GM18909 (cell line): ENCODE measurements around the gene DCTN5.
"Not testable (repeated sequence)": the region's sequence is repeated elsewhere in the genome, so short reads cannot be mapped to it uniquely, and the experiment has no call there.

Experiments used
- ATAC-seq: cut with Tn5 transposase; IDR thresholded peaks from one replicate; pipeline ENCODE4 v1.9.1; 2021; ENCODE audit warnings: mild to moderate bottlenecking; ENCODE audit not compliant: unreplicated experiment, poor library complexity

DCTN5 gene

DNA sequence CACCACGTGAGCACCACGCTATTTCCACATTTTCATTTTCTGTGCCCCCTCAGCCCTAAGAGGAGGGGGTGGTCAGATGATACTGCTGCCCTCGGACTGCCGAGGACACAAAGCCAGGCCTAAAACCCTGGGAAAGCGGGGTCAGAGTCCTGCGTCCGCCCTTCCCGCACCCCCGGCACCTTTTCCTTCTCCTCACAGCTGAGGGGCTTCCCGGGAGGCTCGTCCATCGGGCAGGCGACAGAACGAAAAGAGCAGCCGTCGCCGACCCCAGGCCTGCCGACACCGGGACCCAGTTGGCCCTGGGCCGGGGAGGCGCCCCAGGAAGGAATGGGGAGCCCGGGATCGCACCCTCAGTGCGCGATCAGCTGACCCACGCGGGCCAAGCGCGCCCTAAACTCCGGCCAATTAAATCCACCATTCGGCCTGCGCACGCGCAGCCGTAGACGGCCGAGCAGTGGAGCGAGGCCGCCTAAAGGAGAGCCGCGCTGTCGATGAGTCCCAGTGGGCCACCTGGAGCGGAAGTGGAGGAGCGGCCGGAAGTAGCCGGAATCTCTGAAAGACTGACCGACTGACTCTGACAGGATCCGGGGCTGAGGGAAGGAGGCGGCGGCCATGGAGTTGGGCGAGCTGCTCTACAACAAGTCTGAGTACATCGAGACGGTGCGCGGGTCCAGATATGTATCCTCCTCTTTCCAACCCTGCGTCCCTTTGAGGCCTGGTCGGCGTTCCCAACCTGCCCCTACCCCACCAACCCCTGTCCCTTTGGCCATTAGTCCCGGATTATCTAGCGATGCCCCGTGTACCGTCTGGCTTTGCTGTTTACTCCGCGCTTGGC lies at the start of gene DCTN5, which contains the start of gene PALB2:
Gene DCTN5 (plus strand): TSS at position 536 of the 835 bp plus-strand sequence. CDS start 77 bp downstream, at position 613.
Gene PALB2 (minus strand): TSS at position 380 of the 835 bp plus-strand sequence. CDS start 153 bp downstream, at position 227.
- peak; percentile 96 for ATAC-seq

DNA sequence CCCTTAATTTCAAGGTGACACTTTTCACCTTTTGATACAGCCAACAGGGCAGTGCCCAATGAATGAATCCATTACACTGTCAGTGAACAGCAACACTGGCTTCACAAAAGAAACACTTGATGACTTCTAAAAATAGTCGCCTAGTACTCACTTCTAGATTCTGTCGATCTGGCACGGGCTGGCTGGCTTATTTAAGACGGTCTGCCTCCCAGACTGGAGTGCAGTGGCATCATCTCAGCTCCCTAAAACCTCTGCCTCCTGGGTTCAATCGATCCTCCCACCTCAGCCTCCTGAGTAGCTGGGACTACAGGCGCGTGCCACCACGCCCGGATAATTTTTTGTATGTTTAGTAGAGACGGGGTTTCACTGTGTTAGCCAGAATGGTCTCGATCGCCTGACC lies 47.1 kb upstream of the DCTN5 start:
- ATAC-seq, result no peak

DNA sequence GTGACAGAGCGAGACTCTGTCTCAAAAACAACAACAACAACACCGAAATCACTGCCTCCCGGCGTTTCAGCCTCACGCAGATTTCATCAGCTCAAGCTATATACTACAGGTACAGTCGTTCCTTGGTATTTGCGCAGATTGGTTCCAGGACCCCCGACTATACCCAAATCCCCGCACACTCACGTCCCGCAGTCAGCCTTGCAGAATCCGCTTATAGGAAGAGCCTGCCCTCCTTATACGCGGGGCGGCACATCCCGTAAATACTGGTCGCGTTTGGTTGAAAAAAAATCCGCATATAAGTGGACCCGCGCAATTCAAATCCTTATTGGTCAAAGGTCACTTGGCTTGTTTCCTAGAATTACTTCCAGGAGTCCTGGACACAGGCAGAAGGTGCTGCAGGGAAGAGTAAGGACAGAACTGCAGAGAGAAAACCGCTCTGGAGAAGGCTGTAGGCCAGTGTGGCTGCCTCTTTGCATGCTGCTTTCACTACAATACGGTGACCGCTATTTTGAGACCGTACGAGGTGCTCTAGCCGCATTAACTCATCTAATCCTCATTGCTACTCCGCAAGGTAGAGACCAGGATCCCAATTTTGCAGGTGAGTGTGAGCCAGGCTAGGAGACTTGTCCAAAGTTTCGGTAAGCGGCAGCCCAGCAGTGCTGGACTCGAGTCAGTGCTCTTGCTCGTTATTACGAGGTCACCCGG lies 45.9 kb upstream of the DCTN5 start:
- ATAC-seq, result no peak

DNA sequence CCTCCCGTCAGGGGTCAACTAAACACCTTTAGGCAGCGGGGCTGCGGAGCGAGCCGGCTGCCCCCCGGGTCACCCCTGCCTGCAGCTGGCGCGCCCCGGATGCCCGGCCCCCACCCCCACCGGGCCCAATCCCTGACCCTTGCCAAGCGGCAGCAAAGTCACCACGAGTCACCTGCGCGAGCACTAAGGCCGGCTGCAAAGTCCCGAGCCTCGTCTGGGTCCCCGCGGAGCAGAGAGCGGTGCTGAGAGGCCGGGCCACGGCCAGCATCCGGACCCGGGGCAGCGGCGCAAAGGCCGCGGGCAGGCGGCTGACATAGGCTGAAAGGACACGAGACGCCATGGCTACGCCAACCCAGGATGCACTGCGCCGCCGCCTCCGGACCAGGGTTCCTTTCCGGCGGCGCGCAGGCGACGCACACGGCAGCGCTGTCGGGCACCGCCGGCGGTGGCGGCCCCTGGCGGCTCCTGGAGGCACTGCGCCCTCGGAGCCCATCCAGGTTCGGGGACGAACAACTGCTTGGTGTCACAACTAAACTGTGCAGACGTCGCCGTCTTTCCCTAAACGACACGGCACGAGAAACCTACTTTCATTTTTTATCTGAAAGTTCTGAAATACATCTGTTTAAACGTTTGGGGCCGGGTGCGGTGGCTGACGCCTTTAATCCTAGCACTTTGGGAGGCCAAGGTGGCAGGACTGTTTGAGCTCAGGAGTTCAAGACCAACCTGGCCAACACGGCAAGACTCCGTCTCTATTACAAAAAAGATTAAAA lies 45.1 kb upstream of the DCTN5 start, which contains the start of gene NDUFAB1:
Gene NDUFAB1 (minus strand): TSS at position 366 of the 770 bp plus-strand sequence. CDS start 26 bp downstream, at position 340.
- ATAC-seq, result peak; percentile 94

DNA sequence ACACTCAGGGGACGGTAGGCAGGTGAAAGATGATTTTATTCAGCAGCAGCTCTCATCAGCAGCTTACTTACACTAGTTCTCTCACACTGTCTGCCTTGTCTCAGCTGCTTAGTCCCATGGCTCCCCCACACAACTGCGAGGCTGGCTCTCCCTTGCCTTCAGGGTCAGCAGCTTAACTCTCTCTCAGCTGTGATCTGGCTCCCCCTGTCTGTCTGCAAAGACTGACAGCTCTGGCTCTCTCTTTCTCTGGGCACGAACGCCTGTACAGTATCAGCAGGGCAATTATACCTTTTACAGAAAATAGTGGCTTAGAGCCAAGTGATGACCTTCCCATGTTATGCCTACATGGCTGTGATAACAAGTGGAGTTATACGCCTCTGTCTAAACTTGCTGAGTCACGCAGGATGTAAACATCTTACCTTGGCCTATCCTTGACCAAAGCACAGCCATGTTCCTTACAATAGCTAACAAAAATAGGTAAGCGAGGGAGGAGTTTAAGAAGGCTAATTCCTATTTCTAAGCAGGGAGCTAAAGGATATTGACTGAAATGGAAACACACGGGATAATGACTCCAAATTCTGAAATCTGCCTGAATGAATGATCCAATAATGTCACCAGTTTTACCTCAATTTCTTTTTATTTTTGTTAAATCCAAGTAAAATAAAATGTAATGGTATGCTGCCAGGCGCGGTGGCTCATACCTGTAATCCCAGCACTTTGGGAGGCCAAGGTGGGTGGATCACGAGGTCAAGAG lies 44.1 kb upstream of the DCTN5 start:
- ATAC-seq, result no peak

DNA sequence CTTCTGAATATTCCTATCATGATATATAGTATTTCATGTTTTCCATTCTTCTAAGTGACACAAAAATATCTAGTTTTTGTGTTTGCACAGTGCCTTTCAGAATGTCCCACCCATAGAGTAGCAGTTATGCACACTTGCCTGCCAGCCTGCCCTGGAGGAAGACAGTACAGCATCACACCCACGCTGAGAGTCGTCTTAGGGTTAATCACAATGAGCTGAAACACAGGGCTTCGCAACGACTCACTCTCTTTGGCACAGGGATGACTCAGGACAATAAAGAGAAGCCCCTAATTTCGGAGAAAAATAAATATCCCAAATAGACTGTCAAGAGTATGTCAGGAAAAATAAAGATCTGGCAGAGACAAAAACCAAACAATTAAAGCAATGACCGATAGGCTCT lies 33.5 kb upstream of the DCTN5 start:
- ATAC-seq, result no peak

DNA sequence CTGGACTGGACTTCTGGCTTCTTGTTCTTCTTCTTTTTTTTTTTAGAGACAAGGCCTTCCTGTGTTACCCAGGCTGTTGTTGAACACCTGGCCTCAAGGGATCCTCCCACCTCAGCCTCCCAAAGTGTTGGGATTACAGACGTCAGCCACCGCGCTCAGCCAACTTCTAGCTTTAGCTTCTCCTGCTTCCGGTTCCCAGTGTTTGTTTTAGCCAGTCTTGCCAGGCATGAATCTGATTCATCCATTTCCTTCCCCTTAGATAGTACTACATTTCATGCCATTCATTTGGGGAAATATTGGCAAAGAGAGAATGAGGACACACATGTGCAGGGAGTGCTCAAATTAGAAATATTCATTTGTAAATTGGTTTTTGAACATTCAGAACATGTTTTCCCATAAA lies 33.1 kb upstream of the DCTN5 start:
- no peak for ATAC-seq

DNA sequence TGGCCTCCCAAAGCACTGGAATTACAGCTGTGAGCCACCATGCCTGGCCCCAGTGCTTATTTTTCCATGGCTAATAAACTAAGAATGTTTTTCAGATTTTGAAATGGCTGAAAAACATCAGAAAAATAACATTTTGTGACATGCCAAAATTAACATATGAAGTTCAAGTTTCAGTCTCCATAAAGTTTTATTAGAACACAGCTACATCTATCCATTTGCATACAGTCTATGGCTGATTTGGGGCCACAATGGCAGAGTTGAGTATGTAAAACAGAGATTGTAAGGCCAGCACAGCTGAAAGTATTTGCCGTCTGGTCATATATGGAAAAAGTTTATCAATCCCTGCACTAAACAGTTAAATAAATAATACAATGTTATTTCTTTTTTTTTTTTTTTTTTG lies 31.3 kb upstream of the DCTN5 start:
- no peak for ATAC-seq

DNA sequence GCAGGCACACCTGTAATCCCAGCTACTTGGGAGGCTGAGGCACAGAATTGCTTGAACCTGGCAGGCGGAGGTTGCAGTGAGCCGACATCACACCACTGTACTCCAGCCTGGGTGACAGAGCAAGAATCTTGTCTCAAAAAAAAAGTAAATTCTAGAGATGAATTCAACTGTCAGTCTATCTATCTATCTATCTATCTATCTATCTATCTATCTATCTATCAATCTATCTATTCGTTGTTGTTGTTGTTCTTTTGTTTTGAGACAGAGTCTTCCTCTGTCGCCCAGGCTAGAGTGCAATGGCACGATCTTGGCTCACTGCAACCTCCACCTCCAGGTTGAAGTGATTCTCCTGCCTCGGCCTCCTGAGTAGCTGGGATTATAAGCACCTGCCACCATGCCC lies 30.4 kb upstream of the DCTN5 start:
- not testable (repeated sequence) for ATAC-seq

DNA sequence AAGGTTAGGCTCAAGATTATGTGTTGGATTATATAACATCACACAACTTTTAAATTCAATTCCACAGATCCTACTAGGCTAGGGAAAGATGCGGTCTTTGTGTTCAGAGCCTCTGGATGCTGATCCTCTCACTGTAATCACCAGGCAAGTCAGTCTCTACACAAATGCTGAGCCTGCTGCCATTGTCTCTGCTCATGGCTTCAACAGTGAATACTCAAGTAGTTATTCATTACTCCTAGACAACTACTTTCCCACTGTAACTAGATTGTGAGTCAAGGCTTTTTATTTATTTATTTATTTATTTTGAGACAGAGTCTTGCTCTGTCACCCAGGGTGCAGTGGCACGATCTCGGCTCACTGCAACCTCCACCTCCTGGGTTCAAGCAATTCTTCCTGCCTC lies 29.3 kb upstream of the DCTN5 start:
- no peak for ATAC-seq

DNA sequence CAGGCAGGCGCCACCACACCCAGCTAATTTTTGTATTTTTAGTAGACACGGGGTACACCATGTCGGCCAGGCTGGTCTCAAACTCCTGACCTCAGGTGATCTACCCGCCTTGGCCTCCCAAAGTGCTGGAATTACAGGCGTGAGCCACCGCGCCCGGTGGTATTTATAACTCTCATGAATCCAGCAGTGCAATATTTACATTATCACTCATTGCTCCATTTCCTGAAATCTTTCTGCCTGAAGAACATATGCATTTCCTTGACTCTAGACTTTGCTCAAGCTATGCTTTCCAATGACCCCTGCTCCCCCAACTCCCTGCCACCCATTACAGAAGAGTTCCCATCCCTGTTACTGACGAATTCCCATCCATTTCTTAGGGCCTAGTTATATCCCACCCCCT lies 25.5 kb upstream of the DCTN5 start:
- no peak for ATAC-seq

DNA sequence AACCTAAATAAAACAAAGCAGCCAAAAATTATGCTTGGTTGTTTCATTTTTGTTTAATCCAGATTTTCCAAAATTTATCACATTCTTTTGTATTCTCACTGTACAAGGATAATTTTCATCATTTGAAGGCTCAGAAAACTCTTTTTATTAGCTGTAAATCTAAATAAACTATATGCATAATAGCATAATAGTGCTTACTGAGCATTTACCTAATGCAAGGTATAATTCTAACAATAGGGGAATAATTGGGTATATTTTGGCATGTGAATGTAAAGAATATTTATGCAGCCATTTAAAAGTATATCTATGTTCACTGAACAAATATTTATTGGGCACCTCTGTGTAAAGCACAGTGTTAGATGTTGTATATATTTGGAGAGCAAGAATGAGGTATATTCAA lies 17.2 kb upstream of the DCTN5 start:
- no peak for ATAC-seq

DNA sequence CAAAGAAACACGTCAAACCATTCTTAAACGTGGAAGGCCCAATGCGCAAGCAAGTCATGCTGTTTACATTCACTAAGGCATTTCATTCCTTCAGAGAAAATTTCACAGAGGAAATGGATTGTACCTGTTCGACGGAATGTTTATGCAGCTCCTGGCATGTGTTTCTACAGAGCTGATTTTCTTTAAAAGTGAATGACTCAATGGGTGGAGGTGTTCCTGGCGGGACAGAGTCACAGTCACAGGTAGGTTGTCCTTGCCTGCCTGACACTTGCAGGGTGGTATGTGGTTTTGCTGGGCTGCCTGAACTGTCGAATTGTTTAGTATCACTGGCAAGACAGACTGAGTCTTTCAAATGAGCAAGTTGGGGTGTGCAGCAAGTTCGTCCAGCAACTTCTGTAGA lies 11.8 kb upstream of the DCTN5 start:
- no peak for ATAC-seq

DNA sequence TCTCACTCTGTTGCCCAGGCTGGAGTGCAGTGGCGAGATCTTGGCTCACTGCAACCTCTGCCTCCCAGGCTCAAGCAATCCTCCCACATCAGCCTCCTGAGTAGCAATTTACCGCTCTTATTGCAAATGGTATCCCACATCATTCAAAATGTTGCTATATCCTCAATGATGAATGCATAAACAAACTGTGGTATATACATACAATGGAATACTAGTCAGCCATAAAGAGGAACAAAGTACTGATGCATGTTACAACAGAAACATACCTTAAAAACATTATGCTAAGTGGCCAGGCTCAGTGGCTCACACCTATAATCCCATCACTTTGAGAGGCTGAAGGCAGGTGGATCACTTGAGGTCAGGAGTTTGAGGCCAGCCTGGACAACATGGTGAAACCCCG lies 9.4 kb upstream of the DCTN5 start:
- not testable (repeated sequence) for ATAC-seq

DNA sequence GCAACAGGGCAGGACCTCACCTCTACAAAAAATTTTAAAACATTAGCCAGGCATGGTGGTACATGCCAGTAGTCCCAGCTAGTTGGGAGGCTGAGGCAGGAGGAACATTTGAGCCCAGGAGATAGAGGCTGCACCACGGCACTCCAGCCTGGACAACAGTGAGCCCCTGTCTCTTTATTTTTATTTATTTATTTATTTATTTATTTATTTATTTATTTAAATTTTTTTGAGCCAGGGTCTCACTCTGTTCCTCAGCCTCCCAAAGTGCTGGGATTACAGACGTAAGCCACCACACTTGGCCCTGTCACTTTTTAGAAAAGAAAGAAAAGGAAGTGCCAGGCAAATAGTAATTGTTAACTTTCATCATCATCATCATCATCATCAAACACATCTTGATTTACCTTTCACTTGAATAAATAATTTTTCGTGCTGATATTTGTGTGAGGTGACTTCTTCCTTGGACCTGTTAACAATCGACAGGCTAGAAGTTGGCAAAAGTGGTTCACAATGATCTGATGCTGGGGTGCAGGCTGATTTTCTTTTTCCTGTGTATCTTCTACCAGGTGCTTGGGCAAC lies 6.7 kb upstream of the DCTN5 start:
- no peak for ATAC-seq

DNA sequence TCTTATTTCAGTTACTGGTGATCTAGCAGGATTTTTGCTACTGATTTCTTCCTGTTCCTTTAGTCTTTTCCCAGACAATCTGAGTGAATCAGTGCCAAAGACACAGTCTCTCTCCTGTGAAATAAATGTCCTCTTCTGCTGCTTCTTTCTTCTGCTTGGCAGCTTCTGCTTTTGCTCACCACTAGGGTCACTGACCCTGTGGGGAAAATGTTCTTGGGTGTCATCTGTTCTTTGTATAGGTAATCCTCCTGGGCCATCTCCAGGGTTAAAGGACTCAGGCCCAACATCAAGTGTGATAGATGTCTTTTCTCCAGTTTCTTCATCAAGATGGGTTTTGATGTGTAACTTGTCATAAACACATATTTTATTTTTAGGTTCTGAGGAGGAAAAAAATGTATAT lies 5.3 kb upstream of the DCTN5 start:
- no peak for ATAC-seq

DNA sequence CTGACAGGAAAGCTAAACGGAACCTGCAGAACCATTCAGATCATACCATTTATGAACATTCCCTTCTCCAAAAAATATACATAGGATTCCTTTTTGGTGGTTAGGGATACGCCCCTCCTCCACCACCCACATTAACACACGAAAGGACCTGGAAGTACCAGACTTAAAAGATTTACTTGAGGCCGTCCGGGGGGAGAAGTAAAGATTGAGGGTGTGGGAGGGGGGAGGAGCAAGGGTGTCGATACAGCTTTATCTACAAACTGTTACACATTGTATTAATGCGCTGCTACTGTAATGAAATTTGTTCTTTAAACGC lies 693 bp upstream of the DCTN5 start:
- no peak for ATAC-seq

DNA sequence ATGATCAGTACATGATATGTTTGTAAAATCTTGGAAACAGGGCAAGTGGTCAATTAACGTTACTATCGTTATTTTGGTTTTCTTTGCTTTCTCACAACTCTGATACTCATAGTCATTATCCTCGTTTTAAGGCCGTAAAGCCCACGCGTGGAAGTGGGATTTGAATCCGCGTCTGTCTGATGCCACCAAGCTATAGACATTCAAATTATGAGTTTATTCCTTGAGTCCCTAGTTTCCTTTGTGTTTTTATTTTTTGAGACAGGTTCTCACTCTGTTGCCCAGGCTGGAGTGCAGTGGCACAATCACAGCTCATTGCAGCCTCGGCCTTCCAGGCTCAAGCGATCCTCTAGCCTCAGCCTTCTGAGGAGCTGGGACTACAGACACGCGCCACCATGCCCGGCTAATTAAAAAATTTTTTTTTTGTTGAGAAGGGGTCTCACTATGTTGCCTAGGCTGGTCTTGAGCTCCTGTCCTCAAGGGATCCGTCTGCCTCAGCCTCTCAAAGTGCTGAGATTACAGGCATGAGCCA lies 1.0 kb downstream of the DCTN5 start:
- no peak for ATAC-seq

DNA sequence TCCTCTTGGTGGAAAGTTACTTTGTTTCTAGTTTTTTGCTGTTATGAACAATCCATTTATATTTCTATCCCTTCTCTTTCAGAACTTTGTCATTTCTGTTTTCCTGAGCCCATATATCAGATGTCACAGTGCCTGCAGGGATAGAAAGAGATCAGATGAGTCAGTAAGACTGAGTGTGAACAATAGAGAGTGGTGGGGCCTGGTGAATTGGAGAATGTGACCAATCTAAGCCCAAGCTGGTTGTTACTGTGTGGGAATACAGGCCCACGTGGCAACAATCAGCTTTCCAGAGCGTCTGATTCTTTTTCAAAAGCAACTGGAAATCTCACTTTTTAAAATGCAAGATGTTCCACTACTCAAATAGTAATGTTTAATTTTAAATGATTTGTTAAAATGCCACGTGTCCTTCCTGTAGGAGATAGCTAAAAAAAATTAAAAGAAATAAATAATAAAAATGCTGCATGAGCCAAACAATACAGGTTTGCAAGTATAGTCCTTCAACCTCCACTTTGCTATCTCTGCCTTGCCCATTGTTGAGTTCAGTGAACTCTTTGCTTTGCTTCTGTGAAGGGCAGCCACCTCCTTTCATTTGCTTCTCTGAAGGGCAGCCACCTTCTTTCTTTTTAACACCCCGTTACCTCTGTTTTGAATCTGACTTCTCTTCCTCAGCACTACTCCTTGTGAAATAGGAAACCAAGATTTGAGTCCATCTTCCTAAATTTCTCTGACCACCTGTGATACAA lies 9.6 kb downstream of the DCTN5 start:
- ATAC-seq, result no peak
